Trophoblast cell (in vitro differentiated cells and primary cell): ENCODE data around the gene IPPK.

ENCODE experiments used
- DNase-seq, 2 donors: peaks; one replicate each; pipeline ENCODE4 v3.0.0-alpha.2; 2016
- H2AFZ ChIP-seq: 2 replicates; pipeline ENCODE4 v1.6.1; 2013; ENCODE audit warnings: low read length, moderate library complexity, mild to moderate bottlenecking; ENCODE audit not compliant: insufficient read depth, poor library complexity
- H2AK5ac ChIP-seq: 2 replicates; pipeline ENCODE4 v1.6.1; 2013; ENCODE audit warnings: mild to moderate bottlenecking, low read length
- H2BK120ac ChIP-seq: 2 replicates; pipeline ENCODE4 v1.6.1; 2013; ENCODE audit warnings: low read length, mild to moderate bottlenecking, moderate library complexity; ENCODE audit not compliant: insufficient read depth, poor library complexity
- H2BK12ac ChIP-seq: 2 replicates; pipeline ENCODE4 v1.6.1; 2013; ENCODE audit warnings: mild to moderate bottlenecking, low read length, moderate library complexity
- H2BK5ac ChIP-seq: 2 replicates; pipeline ENCODE4 v1.6.1; 2013; ENCODE audit warnings: low read length, low read depth, moderate library complexity, mild to moderate bottlenecking; ENCODE audit not compliant: poor library complexity
- H3K14ac ChIP-seq: 2 replicates; pipeline ENCODE4 v1.6.1; 2013; ENCODE audit warnings: mild to moderate bottlenecking, low read length
- H3K18ac ChIP-seq: 2 replicates; pipeline ENCODE4 v1.6.1; 2013; ENCODE audit warnings: mild to moderate bottlenecking, low read length
- H3K23ac ChIP-seq: 2 replicates; pipeline ENCODE4 v1.6.1; 2013; ENCODE audit warnings: low read length
- H3K27ac ChIP-seq: 2 replicates; pipeline ENCODE4 v1.5.1; 2013; ENCODE audit warnings: low read depth, mild to moderate bottlenecking, inconsistent platforms, low read length, moderate library complexity
- H3K27me3 ChIP-seq: 2 replicates; pipeline ENCODE4 v1.6.1; 2013; ENCODE audit warnings: inconsistent platforms, mild to moderate bottlenecking, low read length, moderate library complexity; ENCODE audit not compliant: insufficient read depth
- H3K36me3 ChIP-seq, 2 experiments: 1 replicate in 1 of 2; 2 replicates in 1 of 2; pipeline ENCODE4 v1.6.1; 2013; ENCODE audit warnings: low read length in 2 of 2, mild to moderate bottlenecking in 2 of 2, moderate library complexity in 1 of 2; ENCODE audit not compliant: insufficient read depth in 2 of 2, control insufficient read depth in 1 of 2
- H3K4ac ChIP-seq: 2 replicates; pipeline ENCODE4 v1.6.1; 2013; ENCODE audit warnings: low read depth, mild to moderate bottlenecking, low read length, moderate library complexity
- H3K4me1 ChIP-seq, 2 experiments: 1 replicate in 1 of 2; 2 replicates in 1 of 2; pipeline ENCODE4 v1.6.1; 2013; ENCODE audit warnings: low read length in 2 of 2, mild to moderate bottlenecking in 2 of 2, moderate library complexity in 1 of 2; ENCODE audit not compliant: insufficient read depth in 2 of 2, control insufficient read depth in 1 of 2
- H3K4me2 ChIP-seq: 2 replicates; pipeline ENCODE4 v1.6.1; 2013; ENCODE audit warnings: inconsistent platforms, mild to moderate bottlenecking, low read length, moderate library complexity
- H3K4me3 ChIP-seq: 2 replicates; pipeline ENCODE4 v1.5.1; 2013; ENCODE audit warnings: mild to moderate bottlenecking, low read depth, low read length, inconsistent platforms
- H3K79me1 ChIP-seq: one replicate; pipeline ENCODE4 v1.6.1; 2013; ENCODE audit warnings: low read length
- H3K79me2 ChIP-seq: 2 replicates; pipeline ENCODE4 v1.6.1; 2013; ENCODE audit warnings: low read length, mild to moderate bottlenecking; ENCODE audit not compliant: control insufficient read depth, insufficient read depth, poor library complexity
- H3K9ac ChIP-seq: 2 replicates; pipeline ENCODE4 v1.6.1; 2013; ENCODE audit warnings: mild to moderate bottlenecking, low read length
- H3K9me3 ChIP-seq: 2 replicates; pipeline ENCODE4 v1.6.1; 2013; ENCODE audit warnings: low read depth, mild to moderate bottlenecking, control low read depth, inconsistent platforms, low read length; ENCODE audit not compliant: insufficient read depth
- H4K12ac ChIP-seq: 2 replicates; pipeline ENCODE4 v1.6.1; 2013; ENCODE audit warnings: low read depth, mild to moderate bottlenecking, low read length, moderate library complexity
- H4K8ac ChIP-seq: 2 replicates; pipeline ENCODE4 v1.6.1; 2013; ENCODE audit warnings: low read depth, mild to moderate bottlenecking, low read length, moderate library complexity
- H4K91ac ChIP-seq: one replicate; pipeline ENCODE4 v1.6.1; 2013; ENCODE audit warnings: low read depth, mild to moderate bottlenecking, low read length, moderate library complexity
- WGBS: extraction: QIAGEN DNeasy Blood & Tissue Kit; methylation state at CpG from one replicate; pipeline ENCODE4 v1.1.7; 2013; ENCODE audit warnings: missing lambda C conversion rate; ENCODE audit not compliant: insufficient read length, insufficient coverage; ENCODE audit errors: extremely low coverage; 5-methylcytosine and 5-hydroxymethylcytosine counted together

The IPPK gene

GRCh38 chr9:92686954-92687353 is 17.0 kb upstream of the IPPK start:
- Histone ChIP-seq H4K12ac (no peak overlapping the region), H3K23ac (no peak overlapping the region), H2BK12ac (no peak overlapping the region), H3K27ac (no peak overlapping the region), H2AFZ (no peak overlapping the region), H3K79me1 (no peaks in the 10 kb centered on the region), H2BK120ac (no peak overlapping the region), H3K27me3 (no peaks in the 10 kb centered on the region), H3K18ac (no peak overlapping the region), H3K36me3 (no peaks in the 10 kb centered on the region), H3K4me1 (no peaks in the 10 kb centered on the region), H3K14ac (no peak overlapping the region), H3K4ac (no peak overlapping the region), H3K4me3 (no peak overlapping the region), H3K9ac (peak overlapping the region; percentile 47), H4K91ac (no peak overlapping the region), H3K79me2 (no peaks in the 10 kb centered on the region), H2BK5ac (no peak overlapping the region), H4K8ac (no peak overlapping the region), H3K9me3 (no peaks in the 10 kb centered on the region), H3K4me2 (no peak overlapping the region), H2AK5ac (no peak overlapping the region)
- WGBS = no CpG with 5 or more reads among the region's 3 CpGs
- peak in 1 of 2 donors; percentile 46 for DNase-seq

- Histone ChIP-seq H3K27ac (no peak overlapping the region), H3K4me2 (no peak overlapping the region), H3K9ac (no peak overlapping the region), H4K8ac (no peak overlapping the region), H2BK5ac (no peak overlapping the region), H2AK5ac (no peak overlapping the region), H2AFZ (no peak overlapping the region), H3K4me1 (no peaks in the 10 kb centered on the region), H2BK12ac (no peak overlapping the region), H3K23ac (no peak overlapping the region), H3K4ac (no peak overlapping the region), H3K36me3 (no peaks in the 10 kb centered on the region), H4K12ac (no peak overlapping the region), H3K14ac (no peak overlapping the region), H3K4me3 (no peak overlapping the region), H4K91ac (no peak overlapping the region), H3K79me1 (no peaks in the 10 kb centered on the region), H3K9me3 (no peaks in the 10 kb centered on the region), H3K27me3 (no peaks in the 10 kb centered on the region), H3K79me2 (no peaks in the 10 kb centered on the region), H2BK120ac (no peak overlapping the region), H3K18ac (no peak overlapping the region)
- no peak for DNase-seq
- whole genome bisulfite sequencing = no CpG with 5 or more reads among the region's 5 CpGs
These were observed 15.1 kb upstream of the IPPK start for GRCh38 chr9:92685022-92685421.

- Histone ChIP-seq H3K18ac (no peak overlapping the region), H3K4me3 (no peak overlapping the region), H4K12ac (no peak overlapping the region), H2BK5ac (no peak overlapping the region), H2AFZ (no peak overlapping the region), H3K14ac (no peak overlapping the region), H3K79me1 (no peaks in the 10 kb centered on the region), H4K91ac (no peak overlapping the region), H3K79me2 (no peaks in the 10 kb centered on the region), H3K4ac (no peak overlapping the region), H3K23ac (no peak overlapping the region), H3K27ac (no peak overlapping the region), H2AK5ac (no peak overlapping the region), H3K4me2 (no peak overlapping the region), H3K36me3 (no peaks in the 10 kb centered on the region), H3K9me3 (no peaks in the 10 kb centered on the region), H4K8ac (no peak overlapping the region), H3K4me1 (no peaks in the 10 kb centered on the region), H2BK12ac (no peak overlapping the region), H3K9ac (no peak overlapping the region), H2BK120ac (no peak overlapping the region), H3K27me3 (no peaks in the 10 kb centered on the region)
- WGBS = no CpG with 5 or more reads among the region's 8 CpGs
- no peak for DNase-seq
These were observed 12.3 kb upstream of the IPPK start for GRCh38 chr9:92682269-92682668.

GRCh38 chr9:92680166-92681119 is 10.5 kb upstream of the IPPK start:
- Histone ChIP-seq H3K18ac (no peak overlapping the region), H2AK5ac (no peak overlapping the region)
- no CpG with 5 or more reads among the region's 12 CpGs for WGBS

More at GRCh38 chr9:92680166-92681119, 10.5 kb upstream of the IPPK start:
- Histone ChIP-seq H3K79me2 (no peaks in the 10 kb centered on the region), H4K8ac (no peak overlapping the region), H3K4me3 (no peak overlapping the region), H3K27ac (no peak overlapping the region), H3K4ac (no peak overlapping the region), H3K79me1 (no peaks in the 10 kb centered on the region), H4K91ac (no peak overlapping the region), H4K12ac (no peak overlapping the region), H3K4me2 (no peak overlapping the region), H3K4me1 (no peaks in the 10 kb centered on the region), H3K27me3 (no peaks in the 10 kb centered on the region), H3K14ac (no peak overlapping the region), H2AFZ (no peak overlapping the region), H3K23ac (no peak overlapping the region), H2BK120ac (no peak overlapping the region), H3K36me3 (no peaks in the 10 kb centered on the region), H2BK12ac (no peak overlapping the region), H3K9ac (no peak overlapping the region), H2BK5ac (no peak overlapping the region), H3K9me3 (no peaks in the 10 kb centered on the region)
- DNase-seq = peak in 1 of 2 donors; percentile 19
